ENCODE measurements around the gene LCN2.
"Not testable (repeated sequence)": the region's sequence is repeated elsewhere in the genome, so short reads cannot be mapped to it uniquely, and the experiment has no call there.

DNA sequence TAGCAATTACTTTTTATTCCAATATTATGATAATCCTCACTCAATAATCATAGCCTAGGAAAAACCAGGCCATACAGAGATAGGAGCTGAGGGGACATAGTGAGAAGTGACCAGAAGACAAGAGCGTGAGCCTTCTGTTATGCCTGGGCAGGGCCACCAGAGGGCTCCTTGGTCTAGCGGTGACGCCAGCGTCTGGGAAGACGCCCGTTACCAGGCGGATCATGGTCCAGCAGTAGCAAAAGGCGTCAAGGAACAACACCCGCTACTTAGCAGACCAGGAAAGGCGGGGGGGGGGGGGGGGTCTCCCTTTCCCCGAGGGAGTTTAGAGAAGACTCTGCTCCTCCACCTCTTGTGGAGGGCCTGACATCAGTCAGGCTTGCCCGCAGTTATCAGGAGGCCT, 32.2 kb downstream of the LCN2 start:
- TF ChIP-seq, protein P1, sequence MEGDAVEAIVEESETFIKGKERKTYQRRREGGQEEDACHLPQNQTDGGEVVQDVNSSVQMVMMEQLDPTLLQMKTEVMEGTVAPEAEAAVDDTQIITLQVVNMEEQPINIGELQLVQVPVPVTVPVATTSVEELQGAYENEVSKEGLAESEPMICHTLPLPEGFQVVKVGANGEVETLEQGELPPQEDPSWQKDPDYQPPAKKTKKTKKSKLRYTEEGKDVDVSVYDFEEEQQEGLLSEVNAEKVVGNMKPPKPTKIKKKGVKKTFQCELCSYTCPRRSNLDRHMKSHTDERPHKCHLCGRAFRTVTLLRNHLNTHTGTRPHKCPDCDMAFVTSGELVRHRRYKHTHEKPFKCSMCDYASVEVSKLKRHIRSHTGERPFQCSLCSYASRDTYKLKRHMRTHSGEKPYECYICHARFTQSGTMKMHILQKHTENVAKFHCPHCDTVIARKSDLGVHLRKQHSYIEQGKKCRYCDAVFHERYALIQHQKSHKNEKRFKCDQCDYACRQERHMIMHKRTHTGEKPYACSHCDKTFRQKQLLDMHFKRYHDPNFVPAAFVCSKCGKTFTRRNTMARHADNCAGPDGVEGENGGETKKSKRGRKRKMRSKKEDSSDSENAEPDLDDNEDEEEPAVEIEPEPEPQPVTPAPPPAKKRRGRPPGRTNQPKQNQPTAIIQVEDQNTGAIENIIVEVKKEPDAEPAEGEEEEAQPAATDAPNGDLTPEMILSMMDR (conservative IDR thresholded peaks at IDR 0.05; ENCODE audit: low read depth, low read length) = peak; percentile 43
- not testable (repeated sequence) for TF ChIP-seq EZH2 (IDR thresholded peaks at IDR 0.05; ENCODE audit: borderline replicate concordance, low read depth, low read length, poor library complexity, severe bottlenecking)
